DND-41 (cell line): ENCODE results near the gene GRHL3.

Experiments
- ATAC-seq: fragments of 200-7000 bp; cut with Tn5 transposase; 3 replicates; pipeline ENCODE4 v1.9.1; 2021; ENCODE audit warnings: low read depth; ENCODE audit not compliant: insufficient read depth
- DNase-seq: peaks from one replicate; pipeline ENCODE4 v3.0.0-alpha.2; 2020
- H2AFZ ChIP-seq: 2 replicates; pipeline ENCODE4 v1.6.0; 2012; ENCODE audit warnings: low read depth, low read length
- H3K27ac ChIP-seq: 2 replicates; pipeline ENCODE4 v1.5.1; 2012; ENCODE audit warnings: low read length, inconsistent platforms
- H3K27me3 ChIP-seq: fragments of 200-600 bp; sonication (generic); 2 replicates; pipeline ENCODE4 v1.6.0; 2012; ENCODE audit warnings: low read length, mild to moderate bottlenecking, inconsistent platforms; ENCODE audit not compliant: insufficient read depth, poor library complexity
- H3K36me3 ChIP-seq: 2 replicates; pipeline ENCODE4 v1.5.1; 2012; ENCODE audit warnings: low read length, inconsistent platforms; ENCODE audit not compliant: insufficient read depth
- H3K4me1 ChIP-seq: 2 replicates; pipeline ENCODE4 v1.5.1; 2012; ENCODE audit warnings: mild to moderate bottlenecking, low read length; ENCODE audit not compliant: insufficient read depth
- H3K4me2 ChIP-seq: 2 replicates; pipeline ENCODE4 v1.6.0; 2012; ENCODE audit warnings: mild to moderate bottlenecking, moderate library complexity, low read length, inconsistent platforms; ENCODE audit not compliant: insufficient read depth
- H3K4me3 ChIP-seq, 2 experiments: fragments of 200-600 bp in 1 of 2; shearing (Covaris generic) in 1 of 2; 2 replicates each; pipeline ENCODE4 v1.5.1; 2012 to 2016; ENCODE audit warnings: inconsistent platforms in 2 of 2, low read length in 2 of 2, mild to moderate bottlenecking in 2 of 2, low read depth in 1 of 2, moderate library complexity in 1 of 2
- H3K79me2 ChIP-seq: 2 replicates; pipeline ENCODE4 v1.6.0; 2012; ENCODE audit warnings: low read length, inconsistent platforms; ENCODE audit not compliant: insufficient read depth
- H3K9ac ChIP-seq: 2 replicates; pipeline ENCODE4 v1.6.0; 2012; ENCODE audit warnings: low read depth, mild to moderate bottlenecking, inconsistent platforms, low read length, moderate library complexity
- H3K9me3 ChIP-seq: 2 replicates; pipeline ENCODE4 v1.5.1; 2012; ENCODE audit warnings: low read length, moderate library complexity, mild to moderate bottlenecking, inconsistent platforms; ENCODE audit not compliant: insufficient read depth, severe bottlenecking
- H4K20me1 ChIP-seq: 2 replicates; pipeline ENCODE4 v1.6.0; 2012; ENCODE audit warnings: low read length; ENCODE audit not compliant: insufficient read depth
- EZH2 ChIP-seq: IDR thresholded peaks from 3 replicates; pipeline ENCODE4 v1.6.1; 2012; ENCODE audit warnings: borderline replicate concordance, low read depth, mild to moderate bottlenecking, moderate library complexity, low read length, inconsistent platforms; ENCODE audit not compliant: severe bottlenecking
- TF ChIP-seq, protein P1 (sequence below): IDR thresholded peaks from 2 replicates; pipeline ENCODE4 v1.5.1; 2012; ENCODE audit warnings: borderline replicate concordance, low read length, moderate library complexity, mild to moderate bottlenecking; ENCODE audit not compliant: poor library complexity, severe bottlenecking; ENCODE audit errors: extremely low read depth

GRHL3 gene

DNA sequence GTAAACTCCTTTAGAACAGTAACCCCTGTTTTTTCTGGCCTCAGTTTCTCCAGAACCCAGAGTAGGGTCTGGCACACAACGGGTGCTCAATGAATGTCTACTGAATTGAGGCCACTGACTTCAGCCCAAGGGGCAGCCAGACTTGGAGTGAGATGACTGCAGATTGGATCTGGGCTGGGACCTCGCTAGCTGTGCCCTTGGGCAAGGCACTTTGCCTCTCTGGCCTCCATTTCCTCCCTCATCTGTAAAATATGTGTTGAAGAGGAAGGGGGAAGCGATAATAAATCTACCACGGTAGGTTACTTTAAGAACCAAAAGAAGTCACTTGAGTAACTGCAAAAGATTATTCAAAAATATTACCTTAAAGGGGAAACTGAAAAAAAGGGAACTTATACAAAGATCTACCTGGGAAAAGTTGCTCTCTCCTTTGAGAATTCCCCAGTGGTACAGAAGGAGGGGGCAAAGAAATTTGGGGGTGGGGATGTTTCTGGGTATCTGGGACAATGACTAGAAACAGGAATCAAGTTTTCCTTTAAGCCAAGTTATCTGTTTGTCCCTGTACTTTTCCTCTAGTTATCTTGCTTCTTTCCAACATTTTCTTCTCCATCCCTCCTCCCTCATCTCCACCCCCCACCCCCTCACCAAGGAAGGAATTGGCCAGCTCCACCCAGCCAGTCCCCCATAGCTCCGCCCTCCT is 394 bp upstream of the GRHL3 start:
- Histone ChIP-seq H3K27me3 (peaks cover 83% of the 10 kb centered on the region), H3K4me2 (no peak overlapping the region), H3K9ac (no peak overlapping the region), H4K20me1 (peaks cover 68% of the 10 kb centered on the region), H2AFZ (no peak overlapping the region), H3K4me1 (peaks cover 26% of the 10 kb centered on the region), H3K27ac (no peak overlapping the region), H3K79me2 (no peaks in the 10 kb centered on the region), H3K4me3 (no peak overlapping the region), H3K36me3 (no peaks in the 10 kb centered on the region), H3K9me3 (no peaks in the 10 kb centered on the region)
- ATAC-seq (no peak), DNase-seq (no peak)
- peak; percentile 33 for TF ChIP-seq EZH2
- TF ChIP-seq, protein P1, sequence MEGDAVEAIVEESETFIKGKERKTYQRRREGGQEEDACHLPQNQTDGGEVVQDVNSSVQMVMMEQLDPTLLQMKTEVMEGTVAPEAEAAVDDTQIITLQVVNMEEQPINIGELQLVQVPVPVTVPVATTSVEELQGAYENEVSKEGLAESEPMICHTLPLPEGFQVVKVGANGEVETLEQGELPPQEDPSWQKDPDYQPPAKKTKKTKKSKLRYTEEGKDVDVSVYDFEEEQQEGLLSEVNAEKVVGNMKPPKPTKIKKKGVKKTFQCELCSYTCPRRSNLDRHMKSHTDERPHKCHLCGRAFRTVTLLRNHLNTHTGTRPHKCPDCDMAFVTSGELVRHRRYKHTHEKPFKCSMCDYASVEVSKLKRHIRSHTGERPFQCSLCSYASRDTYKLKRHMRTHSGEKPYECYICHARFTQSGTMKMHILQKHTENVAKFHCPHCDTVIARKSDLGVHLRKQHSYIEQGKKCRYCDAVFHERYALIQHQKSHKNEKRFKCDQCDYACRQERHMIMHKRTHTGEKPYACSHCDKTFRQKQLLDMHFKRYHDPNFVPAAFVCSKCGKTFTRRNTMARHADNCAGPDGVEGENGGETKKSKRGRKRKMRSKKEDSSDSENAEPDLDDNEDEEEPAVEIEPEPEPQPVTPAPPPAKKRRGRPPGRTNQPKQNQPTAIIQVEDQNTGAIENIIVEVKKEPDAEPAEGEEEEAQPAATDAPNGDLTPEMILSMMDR, result no peak

DNA sequence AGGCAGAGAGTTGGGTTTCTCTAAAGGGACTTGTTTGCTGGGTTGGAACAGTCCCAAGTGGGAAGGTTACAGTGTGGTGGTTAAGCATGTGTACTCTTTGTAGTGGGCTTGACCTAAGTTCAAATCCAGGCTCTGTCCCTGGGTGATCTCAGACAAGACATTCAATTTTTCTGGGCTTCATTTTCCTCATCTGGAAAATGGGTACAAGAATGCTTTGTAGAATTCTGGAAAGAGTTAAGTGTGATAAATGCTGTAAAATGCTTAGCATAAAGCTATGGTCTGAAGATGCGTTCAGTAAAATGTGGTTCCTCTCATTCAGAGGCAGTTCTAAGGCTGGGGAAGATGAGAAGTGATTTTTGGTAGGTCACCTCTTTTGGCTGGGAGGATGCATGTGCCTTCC is 805 bp downstream of the GRHL3 start:
- no peak overlapping the region for H2AFZ ChIP-seq
- peaks cover 92% of the 10 kb centered on the region for H3K27me3 ChIP-seq
- no peak overlapping the region for H3K4me3 ChIP-seq
- H3K36me3 ChIP-seq, result no peaks in the 10 kb centered on the region
- TF ChIP-seq, protein P1, result no peak
- TF ChIP-seq EZH2, result no peak
- no peak overlapping the region for H3K27ac ChIP-seq
- no peak overlapping the region for H3K9ac ChIP-seq
- DNase-seq (no peak), ATAC-seq (no peak)
- peaks cover 79% of the 10 kb centered on the region for H4K20me1 ChIP-seq
- H3K4me1 ChIP-seq, result peaks cover 26% of the 10 kb centered on the region
- H3K4me2 ChIP-seq, result no peak overlapping the region
- H3K9me3 ChIP-seq, result no peaks in the 10 kb centered on the region
- no peaks in the 10 kb centered on the region for H3K79me2 ChIP-seq

DNA sequence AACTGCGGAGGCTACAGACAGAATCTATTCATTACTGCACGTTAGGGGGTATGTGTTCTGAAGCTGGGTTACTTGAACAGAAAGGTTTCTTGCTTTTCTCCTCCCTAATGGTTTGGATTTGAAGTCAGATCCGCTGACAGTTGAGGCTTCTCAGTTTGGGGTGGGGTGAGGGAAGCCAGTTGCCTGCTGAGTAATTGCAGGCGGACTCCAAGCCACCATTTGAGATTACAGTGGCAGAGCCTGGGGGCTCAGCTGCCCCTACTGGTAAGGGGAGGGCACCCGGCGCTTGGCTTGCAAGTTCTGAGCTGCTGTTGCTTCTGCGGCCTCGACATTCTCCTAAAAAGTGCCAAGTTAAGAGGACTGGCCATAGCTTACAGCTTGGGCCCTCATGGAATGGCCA is 2.0 kb downstream of the GRHL3 start:
- Histone ChIP-seq H3K9me3 (no peaks in the 10 kb centered on the region), H3K27ac (no peak overlapping the region), H3K79me2 (no peaks in the 10 kb centered on the region), H3K9ac (no peak overlapping the region), H3K27me3 (peaks cover 98% of the 10 kb centered on the region), H2AFZ (no peak overlapping the region), H3K4me2 (peak overlapping the region; percentile 51), H3K36me3 (no peaks in the 10 kb centered on the region), H3K4me3 (no peak overlapping the region), H3K4me1 (peaks cover 26% of the 10 kb centered on the region), H4K20me1 (peaks cover 85% of the 10 kb centered on the region)
- ATAC-seq (no peak), DNase-seq (peak; percentile 7)
- TF ChIP-seq, protein P1, result no peak
- no peak for TF ChIP-seq EZH2
